NT2/D1 (cell line): Measurements from ENCODE around the gene DNM3.

Source experiments
- SUZ12 ChIP-seq: IDR thresholded peaks from 2 replicates; pipeline ENCODE4 v1.6.1; 2011; ENCODE audit not compliant: insufficient read length, insufficient read depth; ENCODE audit errors: extremely low read depth
- YY1 ChIP-seq: IDR thresholded peaks from 2 replicates; pipeline ENCODE4 v1.6.1; 2011; ENCODE audit not compliant: insufficient read length, insufficient read depth

DNA sequence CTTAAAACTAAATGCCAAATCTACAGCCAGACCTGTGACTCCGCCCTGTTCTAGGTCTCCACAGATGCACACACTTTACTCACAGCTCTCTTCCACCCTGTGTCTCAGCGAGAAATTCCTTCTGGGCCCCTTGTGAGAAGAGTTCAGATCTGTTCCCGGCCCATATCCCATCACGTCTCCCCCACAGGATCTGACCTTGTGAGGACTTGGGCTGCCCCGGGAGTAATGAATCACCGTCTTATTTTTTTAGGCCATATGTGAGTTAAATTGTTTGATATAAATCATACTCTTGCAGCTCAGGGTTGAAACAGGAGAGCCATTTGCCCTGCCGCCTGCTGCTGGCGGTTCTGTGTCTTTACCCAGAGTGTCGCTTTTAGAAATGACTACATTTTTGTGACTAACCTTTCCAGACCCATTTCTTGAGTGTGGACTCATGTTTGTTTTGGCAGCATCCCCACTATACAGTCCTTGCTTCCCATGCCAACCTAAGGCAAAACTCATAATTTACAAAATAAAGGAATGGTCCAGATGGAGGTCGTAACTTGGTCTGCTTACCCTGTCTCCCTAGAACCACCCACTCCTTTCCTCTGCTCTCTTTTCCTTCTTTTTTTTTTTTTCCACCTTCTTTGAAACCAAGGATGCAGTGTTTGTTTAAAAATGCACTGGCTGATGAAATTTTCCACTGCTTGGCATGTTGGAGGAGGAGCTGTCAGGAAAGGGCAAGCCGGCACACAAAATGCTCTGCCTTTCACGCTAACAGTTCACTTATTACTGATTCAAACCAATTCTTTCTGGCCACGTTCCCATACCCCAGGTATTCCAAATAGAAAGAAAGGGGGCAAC, 481.1 kb downstream of the DNM3 start:
- no peak for TF ChIP-seq SUZ12
- TF ChIP-seq YY1: no peak
